GM19438 (cell line): ENCODE results near the gene JAM3.

Source experiments
- ATAC-seq: cut with Tn5 transposase; IDR thresholded peaks from one replicate; pipeline ENCODE4 v1.9.1; 2021; ENCODE audit warnings: low read depth; ENCODE audit not compliant: unreplicated experiment

Gene JAM3

GRCh38 chr11:134068829-134069425 lies at the start of gene JAM3:
JAM3 (plus strand) TSS chr11:134069072; CDS start chr11:134069084, 12 bp downstream.
- peak; percentile 72 for ATAC-seq

- ATAC-seq, result no peak
Measured at GRCh38 chr11:134019500-134019899, 49.4 kb upstream of the JAM3 start.

DNA sequence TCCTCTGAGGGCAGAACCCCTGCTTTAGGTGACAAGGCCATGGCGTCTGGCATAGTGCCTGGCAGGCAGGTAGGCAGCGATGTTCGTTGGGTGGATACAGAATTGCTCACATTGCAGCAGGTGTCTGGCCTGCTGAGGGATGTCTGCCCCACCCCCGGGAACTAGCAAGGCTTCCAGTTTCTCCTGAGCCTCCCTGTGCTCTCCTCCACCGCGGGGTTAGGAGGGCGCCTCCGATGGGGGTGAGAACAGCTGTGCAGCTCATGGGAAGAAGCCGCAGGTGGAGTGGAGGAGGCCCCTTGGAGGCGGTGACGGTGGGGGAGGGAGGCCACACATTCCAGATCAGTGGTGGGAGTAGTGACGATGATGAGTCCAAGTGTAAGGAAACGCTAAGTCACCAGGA lies 48.3 kb upstream of the JAM3 start:
- no peak for ATAC-seq

DNA sequence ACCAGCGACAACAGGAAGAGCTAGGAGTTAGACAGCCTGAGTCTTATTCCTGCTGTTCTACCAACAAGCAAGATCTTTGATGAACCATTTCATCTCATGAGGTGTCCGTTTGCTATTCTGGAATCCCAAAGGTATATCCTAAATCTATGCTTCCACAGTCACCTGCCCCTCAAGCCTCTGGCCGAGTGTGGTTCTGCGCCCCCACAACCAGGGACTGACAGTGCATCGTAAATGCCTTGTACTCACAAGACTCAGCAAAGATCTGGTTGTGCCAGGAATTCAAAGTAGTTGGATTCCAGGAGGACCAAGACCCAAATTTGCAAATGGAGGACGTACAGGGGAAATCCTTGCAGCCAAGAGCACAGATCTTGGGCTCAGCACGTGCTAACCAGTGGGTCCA lies 47.5 kb upstream of the JAM3 start:
- ATAC-seq, result no peak

DNA sequence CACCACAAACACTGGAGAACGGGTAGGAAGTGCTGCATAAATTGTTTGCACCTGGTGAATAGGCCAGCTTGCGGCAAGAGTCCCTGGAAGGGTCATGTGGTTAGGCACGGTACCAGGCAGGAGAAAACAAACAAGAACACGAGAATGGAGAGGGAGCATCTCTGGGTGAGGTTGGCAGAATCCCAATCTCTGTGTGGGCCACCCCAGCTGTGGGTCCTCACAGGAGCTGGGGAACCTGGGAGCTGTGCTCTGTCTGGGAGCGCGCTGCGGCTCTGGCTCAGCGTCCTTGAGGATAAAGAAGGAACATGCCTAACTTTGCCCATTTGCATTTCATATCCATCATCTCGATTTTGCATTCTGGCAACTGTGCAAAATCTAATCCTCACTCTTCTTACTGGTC lies 46.1 kb upstream of the JAM3 start:
- no peak for ATAC-seq

- no peak for ATAC-seq
Measured at GRCh38 chr11:134024420-134025081, 44.3 kb upstream of the JAM3 start.

DNA sequence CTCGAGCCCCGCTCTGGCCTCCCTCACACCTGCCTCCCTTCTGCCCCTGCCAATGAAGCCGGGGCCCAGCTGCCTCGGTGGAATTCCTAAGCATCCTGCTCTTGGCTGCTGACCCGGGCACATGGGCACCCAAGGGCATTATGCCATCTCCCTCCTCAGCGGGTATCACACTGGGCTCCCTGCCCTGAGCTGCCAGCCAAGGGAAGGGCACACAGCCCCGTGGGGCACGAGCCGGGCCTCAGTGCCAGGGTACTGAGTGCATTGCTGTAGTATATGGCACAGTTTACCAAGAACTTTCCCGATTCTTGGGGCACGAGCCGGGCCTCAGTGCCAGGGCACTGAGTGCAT lies 43.8 kb upstream of the JAM3 start:
- ATAC-seq, result no peak

GRCh38 chr11:134026655-134027343 lies 42.1 kb upstream of the JAM3 start:
- no peak for ATAC-seq

GRCh38 chr11:134027671-134028070 lies 41.2 kb upstream of the JAM3 start:
- ATAC-seq, result no peak

GRCh38 chr11:134028368-134028920 lies 40.4 kb upstream of the JAM3 start:
- ATAC-seq, result no peak

- ATAC-seq, result no peak
Measured at GRCh38 chr11:134030853-134031252, 38.0 kb upstream of the JAM3 start.

- ATAC-seq, result no peak
Measured at GRCh38 chr11:134032043-134032442, 36.8 kb upstream of the JAM3 start.

GRCh38 chr11:134032501-134033091 lies 36.3 kb upstream of the JAM3 start:
- no peak for ATAC-seq

GRCh38 chr11:134033276-134033675 lies 35.6 kb upstream of the JAM3 start:
- no peak for ATAC-seq

DNA sequence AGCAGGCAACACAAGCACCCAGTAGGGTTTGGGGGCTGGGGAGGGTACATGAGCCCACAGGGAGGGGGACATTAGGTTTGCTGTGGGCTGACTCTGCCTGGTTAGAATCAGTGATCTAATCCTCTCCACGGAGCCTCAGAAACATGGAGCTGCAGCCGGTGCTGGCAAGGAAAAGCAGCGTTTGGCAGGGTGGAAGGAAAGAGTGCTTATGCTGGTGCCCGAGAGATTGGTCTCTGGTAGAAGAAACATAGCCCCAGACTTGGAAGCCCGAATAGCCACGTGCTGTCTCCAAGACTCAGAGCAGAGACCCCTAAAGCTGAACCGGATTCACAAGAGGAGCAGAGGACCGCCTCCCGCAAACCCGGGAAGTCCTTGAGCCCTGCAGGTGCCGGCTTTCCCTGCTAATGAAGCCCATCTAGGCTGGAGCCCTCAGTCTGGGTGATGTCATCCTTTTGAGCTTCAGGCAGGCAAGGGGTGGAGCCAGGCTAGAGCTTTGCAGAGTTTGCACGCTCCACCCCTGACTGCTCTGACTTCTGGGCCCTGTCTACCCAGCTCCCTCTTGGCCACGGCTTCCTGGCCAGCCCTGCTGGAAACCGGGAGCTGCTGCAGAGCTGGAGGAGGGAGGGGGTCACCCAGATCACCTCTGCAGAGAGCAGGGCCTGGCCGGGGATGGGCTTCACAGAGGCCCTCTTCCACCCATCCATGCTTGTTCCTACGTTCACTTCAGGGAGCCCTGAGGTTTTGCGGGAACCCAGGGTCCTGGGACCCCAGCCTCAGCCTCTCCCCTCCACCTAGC lies 35.0 kb upstream of the JAM3 start:
- ATAC-seq, result peak; percentile 76

DNA sequence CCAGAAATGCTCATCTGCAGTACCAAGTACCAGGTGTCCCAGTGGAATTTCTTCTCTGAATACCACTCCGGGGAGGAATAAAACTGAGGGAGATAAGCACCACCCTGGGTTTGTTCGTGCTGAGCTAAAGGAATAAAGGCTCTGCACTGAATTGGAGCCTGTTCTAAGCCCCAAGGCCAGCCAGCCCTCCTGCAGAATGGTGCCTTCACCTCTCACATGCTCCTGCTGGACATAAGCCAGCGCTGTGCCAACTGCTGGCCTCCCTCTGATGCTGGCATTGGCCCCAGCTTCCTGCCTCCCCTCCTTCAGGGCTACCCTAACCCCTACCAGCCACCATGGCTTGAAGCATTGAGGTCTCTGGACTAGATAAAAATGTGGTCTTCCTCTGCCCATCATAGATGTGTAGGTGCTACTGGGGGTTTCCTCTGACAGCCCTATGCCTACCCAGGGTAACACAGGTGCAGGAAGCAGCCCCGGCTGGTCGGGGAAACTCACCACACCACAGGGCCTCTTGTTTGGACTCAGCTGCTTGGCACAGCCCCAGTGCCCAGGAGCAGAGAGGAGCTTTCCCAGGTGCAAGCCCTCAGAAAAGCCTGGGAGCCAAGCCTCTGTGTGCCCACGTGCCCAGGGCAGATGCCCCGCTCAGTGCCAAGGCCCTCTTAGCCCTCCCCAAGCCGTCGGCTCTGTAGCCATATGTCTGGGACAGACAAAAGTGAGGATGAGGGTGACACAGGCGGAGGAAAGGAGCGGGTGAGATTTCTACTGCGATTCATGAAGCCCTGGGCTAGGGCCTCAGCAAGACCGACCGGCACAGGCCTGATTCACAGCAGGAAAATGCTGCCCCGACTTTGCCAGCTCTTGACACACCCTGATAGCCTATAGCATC lies 34.1 kb upstream of the JAM3 start:
- no peak for ATAC-seq

- no peak for ATAC-seq
Measured at GRCh38 chr11:134036492-134037045, 32.3 kb upstream of the JAM3 start.

- peak; percentile 73 for ATAC-seq
Measured at GRCh38 chr11:134037046-134037908, 31.6 kb upstream of the JAM3 start.
